Measurements from ENCODE around the gene PIBF1. TPM values are rescaled to one million over a fixed set of nuclear protein-coding genes. Genes with fewer than 3 reads are reported as not detected.

PIBF1 gene
- total and polyA plus RNA-seq, 4 donors: 3.1 to 18.3 (median 6.5) TPM

- no peak for TF ChIP-seq ZBTB33 (IDR thresholded peaks at IDR 0.05)
- no peak for TF ChIP-seq RAD21 (IDR thresholded peaks at IDR 0.05)
These were observed 107.6 kb downstream of the PIBF1 start (continued) for GRCh38 chr13:72889495-72889894.

GRCh38 chr13:72890546-72890945 is 108.6 kb downstream of the PIBF1 start:
- WGBS: 94% methylated on average over 2 of the region's 2 CpGs
- Histone ChIP-seq H3K9ac (ENCODE audit: low read depth in 1 of 2, low read length in 2 of 2) (no peak overlapping the region), H3K27me3 (ENCODE audit: control insufficient read depth in 4 of 4, insufficient read depth in 4 of 4, low read length in 3 of 4) (no peaks in the 10 kb centered on the region), H3K27ac (ENCODE audit: low read depth in 1 of 2, low read length in 2 of 2) (no peak overlapping the region), H3K4me3 (ENCODE audit: low read depth in 1 of 3, low read length in 3 of 3) (no peak overlapping the region), H3K36me3 (ENCODE audit: control insufficient read depth in 4 of 4, insufficient read depth in 3 of 4, low read depth in 1 of 4, low read length in 3 of 4) (peaks cover 0 to 2% (median 0%) of the 10 kb centered on the region in 4 donors), H3K4me1 (ENCODE audit: control insufficient read depth in 4 of 4, insufficient read depth in 4 of 4, low read length in 3 of 4) (no peaks in the 10 kb centered on the region), H3K9me3 (ENCODE audit: control insufficient read depth in 4 of 4, low read length in 3 of 4) (no peaks in the 10 kb centered on the region)
- no peak for DNase-seq (ENCODE audit: low spot score)
- TF ChIP-seq CTCF (IDR thresholded peaks at IDR 0.05; ENCODE audit: low read depth, low read length, missing input control): no peak
- no peak for TF ChIP-seq TAF1 (conservative IDR thresholded peaks at IDR 0.05)
- TF ChIP-seq NR2F2 (IDR thresholded peaks at IDR 0.05): no peak
- no peak for TF ChIP-seq ATF3 (IDR thresholded peaks at IDR 0.05)
- no peak for TF ChIP-seq REST (IDR thresholded peaks at IDR 0.05)
- TF ChIP-seq HNF4A (conservative IDR thresholded peaks at IDR 0.05): no peak
- TF ChIP-seq MAX (IDR thresholded peaks at IDR 0.05): no peak
- TF ChIP-seq ZBTB33 (IDR thresholded peaks at IDR 0.05): no peak
- TF ChIP-seq EGR1 (IDR thresholded peaks at IDR 0.05; ENCODE audit: low read depth in 2 of 2): no peak
- TF ChIP-seq YY1 (IDR thresholded peaks at IDR 0.05): no peak
- no peak for TF ChIP-seq GABPA (IDR thresholded peaks at IDR 0.05 in 1 of 2, conservative IDR thresholded peaks at IDR 0.05 in 1 of 2)
- no peak for TF ChIP-seq SP1 (IDR thresholded peaks at IDR 0.05)
- TF ChIP-seq FOXA1 (IDR thresholded peaks at IDR 0.05): no peak
